Measurements from ENCODE around the gene CDC42BPB.

The CDC42BPB gene

DNA sequence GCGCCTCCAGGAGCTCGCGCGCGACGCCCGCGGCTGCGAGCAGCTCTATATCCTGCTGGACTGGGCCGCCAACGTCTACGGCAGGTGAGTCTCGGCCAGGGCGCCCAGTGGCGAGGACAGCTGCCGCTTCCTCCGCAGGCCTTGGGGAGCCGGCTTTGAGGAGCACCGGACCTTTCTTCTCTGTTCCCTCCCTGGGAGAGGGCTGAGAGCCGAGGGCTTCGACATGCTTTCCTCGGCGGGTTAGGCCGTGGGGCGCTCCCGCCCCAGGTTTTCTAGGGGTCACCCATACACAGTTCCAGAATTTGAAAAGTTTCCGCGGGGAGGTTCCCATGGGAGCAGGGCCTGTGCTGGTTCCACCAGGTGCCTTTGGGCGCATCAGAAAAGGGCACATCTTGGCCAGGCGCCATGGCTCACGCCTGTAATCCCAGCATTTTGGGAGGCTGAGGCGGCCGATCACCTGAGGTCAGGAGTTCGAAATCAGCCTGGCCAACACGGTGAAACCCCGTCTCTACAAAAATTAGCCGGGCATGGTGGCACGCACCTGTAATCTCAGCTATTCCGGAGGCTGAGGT, 45.4 kb upstream of the CDC42BPB start:
- no peak overlapping the region for H3K4ac ChIP-seq (ENCODE audit: low read depth, low read length)
- H3K79me1 ChIP-seq (ENCODE audit: low read length): no peaks in the 10 kb centered on the region
- H3K23ac ChIP-seq (ENCODE audit: low read length): peak overlapping the region; percentile 80
- H3K79me2 ChIP-seq (ENCODE audit: control insufficient read depth, insufficient read depth, low read length): no peaks in the 10 kb centered on the region
- peaks cover 8% of the 10 kb centered on the region for H3K27me3 ChIP-seq (ENCODE audit: insufficient read depth, low read length, poor library complexity)
- no peak overlapping the region for H2BK5ac ChIP-seq (ENCODE audit: low read length)
- H3K4me3 ChIP-seq (ENCODE audit: low read length): no peak overlapping the region
- no peak overlapping the region for H3K4me2 ChIP-seq (ENCODE audit: low read length)
- no peak overlapping the region for H2BK15ac ChIP-seq (replicated peaks; ENCODE audit: low read depth)
- peaks cover 2% of the 10 kb centered on the region for H3K4me1 ChIP-seq (ENCODE audit: control insufficient read depth, low read depth, low read length)
- H3K9ac ChIP-seq (ENCODE audit: low read length): no peak overlapping the region
- no peak overlapping the region for H4K8ac ChIP-seq (ENCODE audit: low read depth, low read length)
- no peaks in the 10 kb centered on the region for H3K36me3 ChIP-seq (ENCODE audit: control insufficient read depth, insufficient read depth, low read length)
- H2AK5ac ChIP-seq (ENCODE audit: low read length): no peak overlapping the region
- DNase-seq: no peak
- H3K56ac ChIP-seq (ENCODE audit: low read length): no peak overlapping the region
- no peak overlapping the region for H3K18ac ChIP-seq (ENCODE audit: low read length)
- no peak overlapping the region for H4K5ac ChIP-seq (ENCODE audit: low read length)
- no peak overlapping the region for H2BK120ac ChIP-seq (ENCODE audit: low read depth, low read length)
- no CpG with 5 or more reads among the region's 39 CpGs for WGBS (ENCODE audit: extremely low coverage, insufficient coverage, low lambda C conversion rate)
- H3K27ac ChIP-seq (ENCODE audit: low read depth, low read length): no peak overlapping the region

DNA sequence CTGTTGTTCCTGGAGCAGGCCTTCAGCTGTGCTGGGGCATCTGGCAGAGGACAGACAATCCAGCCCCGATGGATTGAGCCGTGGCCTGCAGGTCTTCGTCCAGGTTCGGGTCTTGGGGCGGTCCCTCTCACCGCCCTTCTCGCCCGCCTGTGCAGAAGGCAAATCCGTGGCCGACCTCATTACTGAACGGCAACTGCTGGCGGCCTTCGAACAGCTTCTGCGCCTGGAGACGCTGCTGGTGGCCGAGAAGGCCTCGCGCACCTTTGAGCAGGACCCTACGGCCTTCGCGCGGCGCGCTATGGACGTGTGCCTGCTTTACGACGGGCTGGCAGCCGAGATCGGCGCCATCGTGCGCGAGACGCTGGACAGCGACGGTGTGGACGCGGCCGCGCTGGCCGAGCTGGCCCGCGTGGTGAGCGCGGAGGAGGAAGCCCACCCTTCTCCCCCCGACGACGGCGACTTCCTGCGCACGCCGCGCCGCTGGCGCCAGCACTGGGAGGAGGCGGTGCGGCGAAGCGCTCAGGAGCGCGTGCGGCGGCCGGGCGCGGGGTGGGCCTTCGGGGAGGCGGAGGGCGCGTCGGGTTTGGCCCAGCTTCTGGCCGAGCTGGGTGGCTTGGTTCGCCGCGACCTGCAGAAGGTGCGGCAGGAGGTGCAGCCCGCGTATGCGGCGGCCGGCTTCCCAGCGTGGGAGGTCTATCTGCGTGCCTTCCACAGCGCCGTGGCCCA, 44.8 kb upstream of the CDC42BPB start:
- Histone ChIP-seq H3K4me2 (ENCODE audit: low read length) (no peak overlapping the region), H3K4me1 (ENCODE audit: control insufficient read depth, low read depth, low read length) (peaks cover 2% of the 10 kb centered on the region), H4K5ac (ENCODE audit: low read length) (no peak overlapping the region), H3K9ac (ENCODE audit: low read length) (no peak overlapping the region), H3K79me1 (ENCODE audit: low read length) (no peaks in the 10 kb centered on the region), H3K36me3 (ENCODE audit: control insufficient read depth, insufficient read depth, low read length) (no peaks in the 10 kb centered on the region), H3K56ac (ENCODE audit: low read length) (no peak overlapping the region), H3K27me3 (ENCODE audit: insufficient read depth, low read length, poor library complexity) (peaks cover 8% of the 10 kb centered on the region), H3K4ac (ENCODE audit: low read depth, low read length) (no peak overlapping the region), H2BK15ac (replicated peaks; ENCODE audit: low read depth) (no peak overlapping the region), H3K4me3 (ENCODE audit: low read length) (no peak overlapping the region), H3K18ac (ENCODE audit: low read length) (no peak overlapping the region), H2BK120ac (ENCODE audit: low read depth, low read length) (no peak overlapping the region), H3K23ac (ENCODE audit: low read length) (no peak overlapping the region), H2BK5ac (ENCODE audit: low read length) (no peak overlapping the region), H3K79me2 (ENCODE audit: control insufficient read depth, insufficient read depth, low read length) (no peaks in the 10 kb centered on the region), H4K8ac (ENCODE audit: low read depth, low read length) (no peak overlapping the region), H3K27ac (ENCODE audit: low read depth, low read length) (no peak overlapping the region), H2AK5ac (ENCODE audit: low read length) (no peak overlapping the region)
- no CpG with 5 or more reads among the region's 85 CpGs for WGBS (ENCODE audit: extremely low coverage, insufficient coverage, low lambda C conversion rate)
- no peak for DNase-seq

DNA sequence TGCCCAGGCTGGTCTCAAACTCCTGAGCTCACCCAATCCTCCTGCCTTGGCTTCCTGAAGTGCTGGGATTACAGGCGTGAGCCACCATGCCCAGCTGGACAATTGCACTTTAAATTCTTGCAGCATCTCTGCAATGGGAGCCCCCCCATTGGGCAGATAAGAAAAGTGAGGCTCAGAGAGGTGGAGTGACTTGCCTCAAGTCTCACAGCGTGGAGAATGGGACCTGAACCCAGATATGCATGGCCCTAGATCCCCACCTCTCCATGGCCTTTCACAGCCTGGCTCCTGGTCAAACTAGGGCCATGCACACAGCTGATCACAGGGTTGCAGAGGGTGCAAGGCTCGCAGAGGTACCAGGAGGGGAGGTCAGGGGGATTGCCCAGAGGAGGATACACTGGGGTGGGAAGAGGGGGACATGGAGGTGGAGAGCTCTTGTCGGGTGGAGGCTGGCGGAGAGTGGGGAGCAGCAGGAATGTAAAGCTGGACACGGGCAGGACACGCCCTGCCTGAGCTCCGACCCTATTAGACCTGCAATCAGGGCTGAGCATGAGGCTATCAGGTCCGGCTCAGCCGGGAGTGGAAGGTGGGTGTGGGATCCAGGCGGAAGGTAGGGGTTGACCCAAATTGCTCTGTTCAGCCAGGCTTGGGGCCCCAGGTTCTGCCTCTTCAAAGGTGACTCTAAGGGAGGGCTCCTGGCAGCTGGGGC, 44.1 kb upstream of the CDC42BPB start:
- Histone ChIP-seq H2AK5ac (ENCODE audit: low read length) (no peak overlapping the region), H3K18ac (ENCODE audit: low read length) (no peak overlapping the region), H3K4me2 (ENCODE audit: low read length) (no peak overlapping the region), H3K79me2 (ENCODE audit: control insufficient read depth, insufficient read depth, low read length) (no peaks in the 10 kb centered on the region), H2BK120ac (ENCODE audit: low read depth, low read length) (no peak overlapping the region), H3K4ac (ENCODE audit: low read depth, low read length) (no peak overlapping the region), H3K56ac (ENCODE audit: low read length) (no peak overlapping the region), H3K27me3 (ENCODE audit: insufficient read depth, low read length, poor library complexity) (peaks cover 8% of the 10 kb centered on the region), H2BK15ac (replicated peaks; ENCODE audit: low read depth) (no peak overlapping the region), H3K4me3 (ENCODE audit: low read length) (no peak overlapping the region), H3K79me1 (ENCODE audit: low read length) (no peaks in the 10 kb centered on the region), H3K23ac (ENCODE audit: low read length) (no peak overlapping the region), H3K4me1 (ENCODE audit: control insufficient read depth, low read depth, low read length) (peaks cover 2% of the 10 kb centered on the region), H3K9ac (ENCODE audit: low read length) (no peak overlapping the region), H3K36me3 (ENCODE audit: control insufficient read depth, insufficient read depth, low read length) (no peaks in the 10 kb centered on the region), H2BK5ac (ENCODE audit: low read length) (no peak overlapping the region), H3K27ac (ENCODE audit: low read depth, low read length) (no peak overlapping the region), H4K8ac (ENCODE audit: low read depth, low read length) (no peak overlapping the region), H4K5ac (ENCODE audit: low read length) (no peak overlapping the region)
- no peak for DNase-seq
- WGBS (ENCODE audit: extremely low coverage, insufficient coverage, low lambda C conversion rate): no CpG with 5 or more reads among the region's 11 CpGs

DNA sequence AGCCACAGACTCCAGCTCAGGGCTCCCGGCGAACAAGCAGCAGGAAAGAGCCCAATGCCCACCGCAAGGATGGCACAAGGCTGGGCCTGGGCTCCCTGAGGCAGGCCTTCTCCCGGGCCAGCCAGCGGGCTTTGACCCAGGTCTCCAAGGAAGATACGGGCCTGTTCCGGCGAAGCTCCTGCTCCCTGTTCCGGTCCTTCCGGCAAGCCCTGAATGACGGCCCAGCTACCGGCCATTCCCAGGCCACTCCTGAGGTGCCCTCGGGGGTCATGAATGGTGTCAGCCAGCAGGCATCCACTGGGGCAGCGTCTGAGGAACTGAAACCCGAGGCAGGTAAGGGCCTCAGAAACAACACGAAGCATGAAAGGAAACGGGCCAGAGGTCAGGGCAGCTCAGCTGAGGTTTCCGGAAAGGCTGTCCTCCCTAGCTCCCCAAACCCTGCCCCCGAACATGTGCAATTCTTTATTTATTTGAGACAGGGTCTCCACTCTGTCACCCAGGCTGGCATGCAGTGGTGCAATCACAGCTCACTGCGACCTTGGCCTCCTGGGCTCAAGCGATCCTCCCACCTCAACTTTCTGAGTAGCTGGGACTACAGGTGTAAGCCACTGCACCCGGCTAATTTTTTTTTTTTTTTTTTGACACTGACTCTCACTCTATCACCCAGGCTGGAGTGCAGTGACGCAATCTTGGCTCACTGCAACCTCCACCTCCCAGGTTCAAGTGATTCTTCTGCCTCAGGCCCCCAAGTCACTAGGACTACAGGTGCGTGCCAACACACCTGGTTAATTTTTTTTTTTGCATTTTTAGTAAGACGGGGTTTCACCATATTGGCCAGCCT, 43.2 kb upstream of the CDC42BPB start:
- H2AK5ac ChIP-seq (ENCODE audit: low read length): no peak overlapping the region

DNA sequence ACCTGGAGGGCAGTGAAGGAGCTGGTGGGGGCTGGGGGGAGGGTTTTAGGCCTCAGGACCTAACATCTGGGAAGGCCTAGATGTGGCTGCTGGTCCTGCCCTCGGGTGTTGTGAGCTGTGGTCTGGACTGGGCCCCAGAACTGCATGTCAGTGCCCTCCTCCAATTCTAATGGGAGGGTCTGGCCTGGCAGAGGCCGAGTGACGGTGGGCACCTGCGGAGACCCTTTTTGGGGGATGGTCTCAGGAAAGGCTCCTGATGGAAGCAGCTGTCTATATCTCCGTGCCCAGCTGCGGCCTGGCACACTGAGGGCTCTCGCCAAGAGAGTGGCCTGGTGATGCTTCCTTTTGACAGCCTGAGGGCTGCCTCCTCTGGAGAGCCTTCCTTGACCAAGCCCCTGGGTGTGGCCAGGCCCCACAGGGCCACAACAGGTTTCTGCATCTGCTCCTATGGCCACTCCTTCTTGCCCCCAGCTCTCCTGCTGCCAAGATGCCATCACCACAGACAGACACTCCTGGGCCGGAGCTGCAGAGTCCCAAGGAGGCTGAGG, 42.5 kb upstream of the CDC42BPB start:
- no peak overlapping the region for H4K8ac ChIP-seq (ENCODE audit: low read depth, low read length)
- no peaks in the 10 kb centered on the region for H3K79me2 ChIP-seq (ENCODE audit: control insufficient read depth, insufficient read depth, low read length)
- no peak overlapping the region for H3K23ac ChIP-seq (ENCODE audit: low read length)
- WGBS (ENCODE audit: extremely low coverage, insufficient coverage, low lambda C conversion rate): no CpG with 5 or more reads among the region's 8 CpGs
- no peaks in the 10 kb centered on the region for H3K36me3 ChIP-seq (ENCODE audit: control insufficient read depth, insufficient read depth, low read length)
- H3K4ac ChIP-seq (ENCODE audit: low read depth, low read length): no peak overlapping the region
- H3K27me3 ChIP-seq (ENCODE audit: insufficient read depth, low read length, poor library complexity): peaks cover 8% of the 10 kb centered on the region
- H2BK5ac ChIP-seq (ENCODE audit: low read length): no peak overlapping the region
- H3K4me3 ChIP-seq (ENCODE audit: low read length): no peak overlapping the region
- no peak overlapping the region for H3K9ac ChIP-seq (ENCODE audit: low read length)
- H3K4me2 ChIP-seq (ENCODE audit: low read length): no peak overlapping the region
- no peaks in the 10 kb centered on the region for H3K79me1 ChIP-seq (ENCODE audit: low read length)
- no peak overlapping the region for H2BK120ac ChIP-seq (ENCODE audit: low read depth, low read length)
- H3K18ac ChIP-seq (ENCODE audit: low read length): no peak overlapping the region
- H2BK15ac ChIP-seq (replicated peaks; ENCODE audit: low read depth): no peak overlapping the region
- no peak overlapping the region for H2AK5ac ChIP-seq (ENCODE audit: low read length)
- no peak overlapping the region for H3K56ac ChIP-seq (ENCODE audit: low read length)
- H3K27ac ChIP-seq (ENCODE audit: low read depth, low read length): no peak overlapping the region
- peaks cover 2% of the 10 kb centered on the region for H3K4me1 ChIP-seq (ENCODE audit: control insufficient read depth, low read depth, low read length)
- no peak for DNase-seq
- no peak overlapping the region for H4K5ac ChIP-seq (ENCODE audit: low read length)

More for the DNA sequence above, 43.2 kb upstream of the CDC42BPB start:
- H2BK5ac ChIP-seq (ENCODE audit: low read length): no peak overlapping the region
- H3K79me2 ChIP-seq (ENCODE audit: control insufficient read depth, insufficient read depth, low read length): no peaks in the 10 kb centered on the region
- H3K4me3 ChIP-seq (ENCODE audit: low read length): no peak overlapping the region
- peaks cover 2% of the 10 kb centered on the region for H3K4me1 ChIP-seq (ENCODE audit: control insufficient read depth, low read depth, low read length)
- no peak overlapping the region for H3K9ac ChIP-seq (ENCODE audit: low read length)
- no peak overlapping the region for H3K56ac ChIP-seq (ENCODE audit: low read length)
- no peaks in the 10 kb centered on the region for H3K36me3 ChIP-seq (ENCODE audit: control insufficient read depth, insufficient read depth, low read length)
- no CpG with 5 or more reads among the region's 25 CpGs for WGBS (ENCODE audit: extremely low coverage, insufficient coverage, low lambda C conversion rate)
- H3K27me3 ChIP-seq (ENCODE audit: insufficient read depth, low read length, poor library complexity): peaks cover 8% of the 10 kb centered on the region
- no peak overlapping the region for H2BK15ac ChIP-seq (replicated peaks; ENCODE audit: low read depth)
- DNase-seq: no peak
- no peak overlapping the region for H3K23ac ChIP-seq (ENCODE audit: low read length)
- H4K8ac ChIP-seq (ENCODE audit: low read depth, low read length): no peak overlapping the region
- no peak overlapping the region for H3K4me2 ChIP-seq (ENCODE audit: low read length)
- no peak overlapping the region for H3K18ac ChIP-seq (ENCODE audit: low read length)
- H3K27ac ChIP-seq (ENCODE audit: low read depth, low read length): no peak overlapping the region
- no peaks in the 10 kb centered on the region for H3K79me1 ChIP-seq (ENCODE audit: low read length)
- H2BK120ac ChIP-seq (ENCODE audit: low read depth, low read length): no peak overlapping the region
- no peak overlapping the region for H4K5ac ChIP-seq (ENCODE audit: low read length)
- H3K4ac ChIP-seq (ENCODE audit: low read depth, low read length): no peak overlapping the region

All from mesendoderm (in vitro differentiated cells).